ENCODE measurements around the gene IL36B. TPM values are rescaled to one million over a fixed set of nuclear protein-coding genes. Genes with fewer than 3 reads are reported as not detected.

The IL36B gene
- total RNA-seq, 2 donors from 2014 or later: not detected

DNA sequence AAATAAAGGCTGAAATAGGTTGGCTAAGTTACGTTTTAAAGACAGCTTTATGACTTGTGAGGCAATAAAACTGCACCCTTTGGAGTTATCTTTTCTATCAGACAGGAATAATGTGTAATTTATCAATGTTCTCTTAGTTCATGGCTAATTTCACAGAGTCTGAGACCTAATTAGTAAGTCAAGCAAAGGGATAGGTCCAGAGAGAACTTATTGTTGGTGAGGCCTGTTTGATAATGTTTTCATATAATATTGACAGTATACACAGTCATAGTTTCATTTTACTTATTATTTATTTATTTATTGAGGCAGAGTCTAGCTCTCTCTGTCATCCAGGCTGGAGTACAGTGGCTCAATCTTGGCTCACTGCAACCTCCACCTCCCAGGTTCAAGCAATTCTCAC lies 4.5 kb upstream of the IL36B start:
- Histone ChIP-seq H3K27me3 (no peaks in the 10 kb centered on the region), H3K4me3 (no peak overlapping the region), H3K36me3 (no peaks in the 10 kb centered on the region), H3K9me3 (no peaks in the 10 kb centered on the region), H3K4me1 (no peaks in the 10 kb centered on the region), H3K27ac (no peak overlapping the region)
- no peak for DNase-seq (ENCODE audit: low spot score)
- TF ChIP-seq, protein P1, sequence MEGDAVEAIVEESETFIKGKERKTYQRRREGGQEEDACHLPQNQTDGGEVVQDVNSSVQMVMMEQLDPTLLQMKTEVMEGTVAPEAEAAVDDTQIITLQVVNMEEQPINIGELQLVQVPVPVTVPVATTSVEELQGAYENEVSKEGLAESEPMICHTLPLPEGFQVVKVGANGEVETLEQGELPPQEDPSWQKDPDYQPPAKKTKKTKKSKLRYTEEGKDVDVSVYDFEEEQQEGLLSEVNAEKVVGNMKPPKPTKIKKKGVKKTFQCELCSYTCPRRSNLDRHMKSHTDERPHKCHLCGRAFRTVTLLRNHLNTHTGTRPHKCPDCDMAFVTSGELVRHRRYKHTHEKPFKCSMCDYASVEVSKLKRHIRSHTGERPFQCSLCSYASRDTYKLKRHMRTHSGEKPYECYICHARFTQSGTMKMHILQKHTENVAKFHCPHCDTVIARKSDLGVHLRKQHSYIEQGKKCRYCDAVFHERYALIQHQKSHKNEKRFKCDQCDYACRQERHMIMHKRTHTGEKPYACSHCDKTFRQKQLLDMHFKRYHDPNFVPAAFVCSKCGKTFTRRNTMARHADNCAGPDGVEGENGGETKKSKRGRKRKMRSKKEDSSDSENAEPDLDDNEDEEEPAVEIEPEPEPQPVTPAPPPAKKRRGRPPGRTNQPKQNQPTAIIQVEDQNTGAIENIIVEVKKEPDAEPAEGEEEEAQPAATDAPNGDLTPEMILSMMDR (IDR thresholded peaks at IDR 0.05): no peak

DNA sequence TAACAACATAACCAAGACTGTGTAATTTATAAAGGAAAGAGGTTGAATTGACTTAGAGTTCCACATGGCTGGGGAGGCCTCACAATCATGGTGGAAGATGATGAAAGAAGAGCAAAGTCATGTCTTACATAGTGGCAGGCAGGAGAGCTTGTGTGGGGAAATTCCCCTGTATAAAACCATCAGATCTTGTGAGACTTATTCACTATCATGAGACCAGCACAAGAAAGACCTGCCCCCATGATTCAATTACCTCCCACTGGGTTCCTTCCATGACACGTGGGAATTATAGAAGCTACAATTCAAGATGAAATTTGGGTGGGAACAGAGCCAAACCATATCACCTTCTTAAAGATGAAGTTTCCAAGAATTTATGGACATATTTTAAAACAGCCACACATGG lies 3.9 kb upstream of the IL36B start:
- no peak overlapping the region for H3K27ac ChIP-seq
- no peaks in the 10 kb centered on the region for H3K9me3 ChIP-seq
- no peaks in the 10 kb centered on the region for H3K36me3 ChIP-seq
- TF ChIP-seq, protein P1 (IDR thresholded peaks at IDR 0.05): no peak
- no peaks in the 10 kb centered on the region for H3K4me1 ChIP-seq
- no peaks in the 10 kb centered on the region for H3K27me3 ChIP-seq
- no peak overlapping the region for H3K4me3 ChIP-seq
- DNase-seq (ENCODE audit: low spot score): no peak

DNA sequence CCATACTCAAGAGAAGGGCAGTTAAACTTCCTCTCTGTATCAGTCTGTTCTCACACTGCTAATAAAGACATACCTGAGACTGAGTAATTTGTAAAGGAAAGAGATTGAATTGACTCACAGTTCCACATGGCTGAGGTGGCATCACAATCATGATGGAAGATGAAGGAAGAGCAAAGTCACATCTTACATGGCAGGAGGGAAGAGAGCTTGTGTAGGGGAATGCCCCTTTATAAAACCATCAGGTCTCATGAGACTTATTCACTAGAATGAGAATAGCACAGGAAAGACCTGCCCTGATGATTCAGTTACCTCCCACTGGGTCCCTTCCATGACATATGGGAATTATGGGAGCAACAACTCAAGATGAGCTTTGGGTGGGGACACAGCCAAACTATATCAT lies 1.4 kb upstream of the IL36B start:
- Histone ChIP-seq H3K9me3 (no peaks in the 10 kb centered on the region), H3K27me3 (no peaks in the 10 kb centered on the region), H3K27ac (no peak overlapping the region), H3K36me3 (no peaks in the 10 kb centered on the region), H3K4me3 (no peak overlapping the region), H3K4me1 (no peaks in the 10 kb centered on the region)
- no peak for DNase-seq (ENCODE audit: low spot score)
- TF ChIP-seq, protein P1 (IDR thresholded peaks at IDR 0.05): no peak

DNA sequence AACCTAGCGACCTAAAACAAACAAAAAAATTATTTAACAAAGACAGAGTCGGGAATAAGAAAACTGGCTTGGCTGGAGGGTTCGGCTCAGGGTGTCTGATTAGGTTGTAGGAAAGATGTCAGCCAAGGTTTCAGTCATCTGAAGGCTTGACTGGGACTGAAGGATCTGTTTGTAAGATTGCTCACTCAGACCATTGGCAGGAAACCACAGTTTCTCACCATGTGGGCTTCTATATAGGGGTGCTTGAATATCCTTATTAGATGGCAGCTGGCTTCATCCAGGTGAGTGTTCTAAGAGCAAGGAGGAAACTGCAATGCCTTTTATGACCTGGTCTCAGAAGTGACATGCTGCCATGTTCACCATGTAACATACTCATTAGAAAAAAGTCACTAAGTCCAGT lies 999 bp upstream of the IL36B start:
- H3K36me3 ChIP-seq: no peaks in the 10 kb centered on the region
- H3K9me3 ChIP-seq: no peaks in the 10 kb centered on the region
- no peak overlapping the region for H3K4me3 ChIP-seq
- no peak overlapping the region for H3K27ac ChIP-seq
- H3K4me1 ChIP-seq: no peaks in the 10 kb centered on the region
- TF ChIP-seq, protein P1 (IDR thresholded peaks at IDR 0.05): no peak
- H3K27me3 ChIP-seq: no peaks in the 10 kb centered on the region
- DNase-seq (ENCODE audit: low spot score): no peak

DNA sequence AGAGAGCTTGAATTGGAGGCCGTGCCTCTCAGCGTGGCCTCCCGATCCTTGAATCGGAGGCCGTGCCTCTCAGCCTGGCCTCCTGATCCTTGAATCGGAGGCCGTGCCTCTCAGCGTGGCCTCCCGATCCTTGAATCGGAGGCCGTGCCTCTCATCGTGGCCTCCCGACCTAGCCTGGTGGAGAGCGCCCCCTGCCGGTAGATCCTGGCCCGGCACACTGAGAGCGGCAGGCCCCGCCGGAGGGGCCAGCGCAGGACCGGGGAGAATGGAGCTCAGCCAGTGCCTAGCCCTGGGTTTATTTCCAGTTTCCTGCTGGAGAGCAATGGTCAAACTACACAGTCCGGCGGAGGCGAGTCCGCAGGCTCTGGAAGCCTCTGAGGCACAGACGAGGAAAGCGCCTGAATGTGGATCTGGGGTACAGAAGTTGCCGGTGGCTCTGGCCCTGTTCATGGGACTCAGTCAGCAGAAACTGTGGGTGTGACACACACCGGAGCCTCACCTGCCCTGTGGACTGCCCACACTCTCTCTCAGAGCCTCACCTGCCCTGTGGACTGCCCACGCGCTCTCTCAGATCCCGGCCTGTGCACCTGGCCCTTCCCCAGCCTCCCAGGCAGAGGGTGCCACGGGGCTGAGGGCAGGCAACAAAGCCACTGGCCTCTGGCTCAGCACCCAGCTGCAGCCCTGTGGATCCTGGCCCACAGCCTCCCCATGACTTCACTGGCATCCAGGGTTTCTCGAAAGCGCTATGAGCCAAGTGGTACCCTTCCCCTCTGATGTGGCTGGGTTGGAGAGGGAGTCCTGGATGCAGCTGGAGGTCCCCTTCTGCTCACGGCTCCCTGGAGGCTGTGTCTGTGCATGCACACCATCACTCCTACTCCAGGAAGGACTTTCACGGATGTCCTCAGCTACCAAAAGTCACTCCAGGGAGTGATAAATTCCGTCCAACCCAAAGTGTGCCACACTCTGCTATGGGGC lies 1.5 kb downstream of the IL36B start:
- TF ChIP-seq, protein P1 (IDR thresholded peaks at IDR 0.05): no peak
- Histone ChIP-seq H3K36me3 (no peaks in the 10 kb centered on the region), H3K4me3 (no peak overlapping the region), H3K9me3 (no peaks in the 10 kb centered on the region), H3K27me3 (no peaks in the 10 kb centered on the region), H3K4me1 (no peaks in the 10 kb centered on the region), H3K27ac (no peak overlapping the region)
- DNase-seq (ENCODE audit: low spot score): no peak

All from right atrium auricular region (tissue), 2 donors.